SJSA1 (cell line): ENCODE results near the gene KLF14. TPM values are rescaled to one million over a fixed set of nuclear protein-coding genes. Genes with fewer than 3 reads are reported as not detected.
A peak's percentile ranks its signal among the peaks of the same experiment; 100 is the strongest.
"Not testable (repeated sequence)": the region's sequence is repeated elsewhere in the genome, so short reads cannot be mapped to it uniquely, and the experiment has no call there.

Source experiments
- DNase-seq, 2 experiments: peaks; one replicate each; pipeline ENCODE4 v3.0.0-alpha.2; 2015 to 2020; ENCODE audit warnings: low spot score in 2 of 2, low read depth in 1 of 2
- H3K27ac ChIP-seq: fragments of 250-450 bp; sonication (Bioruptor Pico); 2 replicates; pipeline ENCODE4 v1.5.1; 2020; ENCODE audit warnings: mild to moderate bottlenecking, moderate library complexity
- H3K27me3 ChIP-seq: fragments of 250-450 bp; sonication (Bioruptor Pico); replicated peaks from 2 replicates; pipeline ENCODE4 v1.5.1; 2020; ENCODE audit warnings: mild to moderate bottlenecking, moderate library complexity
- H3K36me3 ChIP-seq: fragments of 250-450 bp; sonication (Bioruptor Pico); 2 replicates; pipeline ENCODE4 v1.5.1; 2020; ENCODE audit warnings: mild to moderate bottlenecking
- H3K4me1 ChIP-seq: fragments of 250-450 bp; sonication (Bioruptor Pico); replicated peaks from 2 replicates; pipeline ENCODE4 v1.6.1; 2021; ENCODE audit warnings: mild to moderate bottlenecking
- H3K4me3 ChIP-seq: fragments of 250-450 bp; sonication (Bioruptor Pico); 2 replicates; pipeline ENCODE4 v1.5.1; 2020; ENCODE audit warnings: mild to moderate bottlenecking
- H3K9me3 ChIP-seq: fragments of 250-450 bp; sonication (Bioruptor Pico); replicated peaks from 2 replicates; pipeline ENCODE4 v1.5.1; 2020; ENCODE audit warnings: mild to moderate bottlenecking
- total RNA-seq: library from RNA; depleted of rRNA; stranded (reverse); fragments of >200 nt; shearing (Covaris generic); gene quantifications from 2 replicates; pipeline ENCODE4 v1.2.3, GENCODE V29; 2014; rRNA removed

The KLF14 gene
- total RNA-seq: not detected in 2 replicates

GRCh38 chr7:130733931-130734814 is at the start of gene KLF14:
KLF14 (minus strand) TSS chr7:130734207; CDS start chr7:130734033, 174 bp downstream.
- Histone ChIP-seq H3K27me3 (peaks cover 84% of the 10 kb centered on the region), H3K36me3 (no peaks in the 10 kb centered on the region), H3K4me1 (peaks cover 11% of the 10 kb centered on the region), H3K4me3 (peak within 1 kb of the TSS; percentile 54), H3K27ac (no peak within 1 kb of the TSS), H3K9me3 (peaks cover 6% of the 10 kb centered on the region; the same call in 1 of the 2 replicates)
- peak in 1 of 2 experiments; percentile 52 for DNase-seq

GRCh38 chr7:130781346-130781745 is 47.3 kb upstream of the KLF14 start:
- Histone ChIP-seq H3K36me3 (no peaks in the 10 kb centered on the region), H3K27me3 (peaks cover 3% of the 10 kb centered on the region; the same call in 1 of the 2 replicates), H3K4me1 (no peaks in the 10 kb centered on the region), H3K4me3 (no peak overlapping the region), H3K9me3 (no peaks in the 10 kb centered on the region), H3K27ac (no peak overlapping the region)
- DNase-seq: no peak

GRCh38 chr7:130777426-130777825 is 43.4 kb upstream of the KLF14 start:
- no peaks in the 10 kb centered on the region for H3K9me3 ChIP-seq
- no peak overlapping the region for H3K4me3 ChIP-seq
- H3K27me3 ChIP-seq: no peaks in the 10 kb centered on the region
- DNase-seq: no peak
- H3K27ac ChIP-seq: no peak overlapping the region
- no peaks in the 10 kb centered on the region for H3K4me1 ChIP-seq
- no peaks in the 10 kb centered on the region for H3K36me3 ChIP-seq

- not testable (repeated sequence) for DNase-seq, H3K36me3 ChIP-seq, H3K9me3 ChIP-seq
These were observed 38.4 kb upstream of the KLF14 start for GRCh38 chr7:130772456-130772855.

GRCh38 chr7:130768854-130769253 is 34.8 kb upstream of the KLF14 start:
- DNase-seq: no peak
- Histone ChIP-seq H3K27ac (no peak overlapping the region), H3K36me3 (no peaks in the 10 kb centered on the region), H3K27me3 (no peaks in the 10 kb centered on the region; the same call in 1 of the 2 replicates), H3K4me1 (no peaks in the 10 kb centered on the region), H3K9me3 (no peaks in the 10 kb centered on the region), H3K4me3 (no peak overlapping the region)

More at GRCh38 chr7:130772456-130772855, 38.4 kb upstream of the KLF14 start:
- not testable (repeated sequence) for H3K4me3 ChIP-seq, H3K27me3 ChIP-seq, H3K27ac ChIP-seq, H3K4me1 ChIP-seq

GRCh38 chr7:130764569-130764968 is 30.6 kb upstream of the KLF14 start:
- not testable (repeated sequence) for H3K27ac ChIP-seq, H3K4me1 ChIP-seq, H3K4me3 ChIP-seq, DNase-seq, H3K27me3 ChIP-seq, H3K9me3 ChIP-seq, H3K36me3 ChIP-seq

- Histone ChIP-seq H3K4me1 (no peaks in the 10 kb centered on the region), H3K27ac (no peak overlapping the region), H3K9me3 (no peaks in the 10 kb centered on the region; the same call in 1 of the 2 replicates), H3K36me3 (no peaks in the 10 kb centered on the region), H3K4me3 (no peak overlapping the region), H3K27me3 (peaks cover 7% of the 10 kb centered on the region)
- peak in 1 of 2 experiments; percentile 48 for DNase-seq
These were observed 24.5 kb upstream of the KLF14 start for GRCh38 chr7:130758429-130759056.

GRCh38 chr7:130756316-130756715 is 22.3 kb upstream of the KLF14 start:
- Histone ChIP-seq H3K27me3 (peaks cover 5% of the 10 kb centered on the region), H3K27ac (no peak overlapping the region), H3K9me3 (no peaks in the 10 kb centered on the region), H3K4me1 (no peaks in the 10 kb centered on the region), H3K36me3 (no peaks in the 10 kb centered on the region), H3K4me3 (no peak overlapping the region)
- DNase-seq: no peak

- Histone ChIP-seq H3K9me3 (no peaks in the 10 kb centered on the region), H3K4me1 (no peaks in the 10 kb centered on the region), H3K27me3 (peaks cover 32% of the 10 kb centered on the region), H3K36me3 (no peaks in the 10 kb centered on the region), H3K4me3 (no peak overlapping the region), H3K27ac (no peak overlapping the region)
- DNase-seq: no peak
These were observed 18.4 kb upstream of the KLF14 start for GRCh38 chr7:130752424-130752823.

GRCh38 chr7:130750755-130751154 is 16.7 kb upstream of the KLF14 start:
- Histone ChIP-seq H3K4me3 (no peak overlapping the region), H3K27ac (no peak overlapping the region), H3K27me3 (peaks cover 47% of the 10 kb centered on the region), H3K9me3 (no peaks in the 10 kb centered on the region), H3K4me1 (no peaks in the 10 kb centered on the region), H3K36me3 (no peaks in the 10 kb centered on the region)
- no peak for DNase-seq

- Histone ChIP-seq H3K27ac (no peak overlapping the region), H3K27me3 (peaks cover 67% of the 10 kb centered on the region), H3K4me1 (no peaks in the 10 kb centered on the region), H3K36me3 (no peaks in the 10 kb centered on the region), H3K9me3 (no peaks in the 10 kb centered on the region), H3K4me3 (no peak overlapping the region)
- DNase-seq: no peak
These were observed 14.8 kb upstream of the KLF14 start for GRCh38 chr7:130748531-130749389.

- H3K9me3 ChIP-seq: no peaks in the 10 kb centered on the region
- H3K27ac ChIP-seq: no peak overlapping the region
- H3K27me3 ChIP-seq: peaks cover 91% of the 10 kb centered on the region
- H3K36me3 ChIP-seq: no peaks in the 10 kb centered on the region
- H3K4me3 ChIP-seq: no peak overlapping the region
- H3K4me1 ChIP-seq: no peaks in the 10 kb centered on the region
- no peak for DNase-seq
These were observed 7.5 kb upstream of the KLF14 start for GRCh38 chr7:130741331-130741995.

GRCh38 chr7:130740606-130741005 is 6.6 kb upstream of the KLF14 start:
- no peaks in the 10 kb centered on the region for H3K4me1 ChIP-seq
- no peaks in the 10 kb centered on the region for H3K9me3 ChIP-seq
- DNase-seq: no peak
- no peaks in the 10 kb centered on the region for H3K36me3 ChIP-seq
- H3K4me3 ChIP-seq: no peak overlapping the region
- no peak overlapping the region for H3K27ac ChIP-seq
- H3K27me3 ChIP-seq: peaks cover 91% of the 10 kb centered on the region
